Neural progenitor cell (in vitro differentiated cells): ENCODE results near the gene RFX8. TPM values are rescaled to one million over a fixed set of nuclear protein-coding genes. Genes with fewer than 3 reads are reported as not detected.

Source experiments
- DNase-seq: peaks from one replicate; pipeline ENCODE4 v3.0.0-alpha.2; 2016; ENCODE audit warnings: low spot score
- H2AFZ ChIP-seq: fragments of 200-600 bp; sonication (generic); replicated peaks from 2 replicates; pipeline ENCODE4 v1.6.1; 2016; ENCODE audit warnings: antibody characterized with exemption
- H3F3A ChIP-seq: fragments of 200-600 bp; sonication (generic); 2 replicates; pipeline ENCODE4 v1.6.1; 2016; ENCODE audit warnings: antibody characterized with exemption, low read depth
- H3K27ac ChIP-seq: fragments of 200-600 bp; sonication (generic); 2 replicates; pipeline ENCODE4 v1.5.1; 2016; ENCODE audit warnings: mild to moderate bottlenecking
- H3K27me3 ChIP-seq: fragments of 200-600 bp; sonication (generic); 2 replicates; pipeline ENCODE4 v1.6.1; 2016; ENCODE audit warnings: mild to moderate bottlenecking, moderate library complexity
- H3K36me3 ChIP-seq: fragments of 200-600 bp; sonication (generic); 2 replicates; pipeline ENCODE4 v1.5.1; 2016
- H3K4me1 ChIP-seq: fragments of 200-600 bp; sonication (generic); 2 replicates; pipeline ENCODE4 v1.6.1; 2016; ENCODE audit warnings: mixed run types
- H3K4me2 ChIP-seq: fragments of 200-600 bp; sonication (generic); 2 replicates; pipeline ENCODE4 v1.6.1; 2016
- H3K4me3 ChIP-seq: fragments of 200-600 bp; sonication (generic); 2 replicates; pipeline ENCODE4 v1.5.1; 2016
- H3K79me2 ChIP-seq: fragments of 200-600 bp; sonication (generic); 2 replicates; pipeline ENCODE4 v1.6.1; 2016; ENCODE audit warnings: low read depth
- H3K9ac ChIP-seq: fragments of 200-600 bp; sonication (generic); 2 replicates; pipeline ENCODE4 v1.6.1; 2016
- H3K9me3 ChIP-seq: fragments of 200-600 bp; sonication (generic); 2 replicates; pipeline ENCODE4 v1.5.1; 2016; ENCODE audit warnings: low read depth
- H4K20me1 ChIP-seq: fragments of 200-600 bp; sonication (generic); 2 replicates; pipeline ENCODE4 v1.6.1; 2016; ENCODE audit warnings: low read depth
- H3K27ac Mint-ChIP-seq: 3 replicates; pipeline ENCODE4 v1.8.0; 2021; ENCODE audit warnings: mixed read lengths
- H3K27me3 Mint-ChIP-seq: 2 replicates; pipeline ENCODE4 v1.8.0; 2022; ENCODE audit warnings: low read depth, mild to moderate bottlenecking, inconsistent platforms, moderate library complexity, mixed read lengths; ENCODE audit not compliant: insufficient read depth
- H3K36me3 Mint-ChIP-seq: 3 replicates; pipeline ENCODE4 v1.8.0; 2021; ENCODE audit warnings: mixed read lengths
- H3K4me1 Mint-ChIP-seq: 3 replicates; pipeline ENCODE4 v1.8.0; 2021; ENCODE audit warnings: mixed read lengths
- H3K4me3 Mint-ChIP-seq: 3 replicates; pipeline ENCODE4 v1.8.0; 2021; ENCODE audit warnings: mild to moderate bottlenecking, moderate library complexity, mixed read lengths
- H3K9me3 Mint-ChIP-seq: 3 replicates; pipeline ENCODE4 v1.8.0; 2020; ENCODE audit warnings: mixed read lengths
- CTCF ChIP-seq: fragments of 200-600 bp; sonication (generic); IDR thresholded peaks from 2 replicates; pipeline ENCODE4 v1.5.1; 2017; ENCODE audit warnings: antibody characterized with exemption, mild to moderate bottlenecking
- EZH2 ChIP-seq: fragments of 200-600 bp; sonication (generic); IDR thresholded peaks from 2 replicates; pipeline ENCODE4 v1.6.1; 2017; ENCODE audit warnings: antibody characterized with exemption, mild to moderate bottlenecking, moderate library complexity
- EZH2phosphoT487 ChIP-seq: fragments of 200-600 bp; sonication (generic); IDR thresholded peaks from 2 replicates; pipeline ENCODE4 v1.6.1; 2017; ENCODE audit warnings: antibody characterized with exemption
- total RNA-seq: library from RNA; depleted of rRNA; stranded (reverse); fragments of >200 nt; gene quantifications from 2 replicates; pipeline ENCODE4 v1.2.3, GENCODE V29; 2015; ENCODE audit warnings: low replicate concordance

The RFX8 gene
- total RNA-seq, 1 donor from 2014 or later = 0.37 TPM

GRCh38 chr2:101362777-101363176 is 112.1 kb downstream of the RFX8 start:
- Mint-ChIP-seq H3K36me3 (no peaks in the 10 kb centered on the region), H3K4me3 (no peak overlapping the region), H3K27ac (no peak overlapping the region), H3K4me1 (peaks cover 4% of the 10 kb centered on the region), H3K27me3 (peaks cover 7% of the 10 kb centered on the region), H3K9me3 (peaks cover 2% of the 10 kb centered on the region)
- Histone ChIP-seq H3K36me3 (no peaks in the 10 kb centered on the region), H3K27me3 (no peaks in the 10 kb centered on the region), H3K9me3 (no peaks in the 10 kb centered on the region), H4K20me1 (no peaks in the 10 kb centered on the region), H2AFZ (no peak overlapping the region), H3K79me2 (no peaks in the 10 kb centered on the region), H3F3A (no peaks in the 10 kb centered on the region), H3K9ac (no peak overlapping the region), H3K27ac (no peak overlapping the region), H3K4me3 (no peak overlapping the region), H3K4me1 (peaks cover 10% of the 10 kb centered on the region), H3K4me2 (no peak overlapping the region)
- TF ChIP-seq EZH2 (no peak), EZH2phosphoT487 (no peak), CTCF (no peak)
- no peak for DNase-seq

DNA sequence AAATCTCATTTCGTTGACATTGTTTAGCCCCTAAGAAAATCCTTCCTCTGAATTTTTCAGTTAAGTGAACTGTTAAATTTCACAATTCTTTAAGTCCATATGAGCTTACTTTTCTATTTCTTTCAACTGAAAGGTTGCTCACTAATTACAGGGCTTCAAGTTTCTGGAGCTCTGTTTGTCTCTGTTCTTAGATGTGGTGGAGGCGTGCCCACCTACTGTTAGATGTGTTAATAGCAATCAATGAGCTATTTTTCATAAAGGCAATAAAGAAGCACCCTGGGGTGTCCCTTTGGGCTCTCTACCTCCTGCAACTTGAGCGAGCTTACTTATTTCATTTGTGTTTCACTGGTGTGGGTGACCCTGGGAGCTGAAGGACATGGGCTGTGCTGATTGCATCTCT is 112.6 kb downstream of the RFX8 start:
- Mint-ChIP-seq H3K9me3 (peaks cover 2% of the 10 kb centered on the region), H3K36me3 (no peaks in the 10 kb centered on the region), H3K4me3 (no peak overlapping the region), H3K27me3 (peaks cover 7% of the 10 kb centered on the region), H3K4me1 (peaks cover 4% of the 10 kb centered on the region), H3K27ac (no peak overlapping the region)
- Histone ChIP-seq H3K9ac (no peak overlapping the region), H3K27me3 (no peaks in the 10 kb centered on the region), H3K4me2 (peak overlapping the region; percentile 42), H3K4me1 (peaks cover 10% of the 10 kb centered on the region), H3K4me3 (no peak overlapping the region), H3K36me3 (no peaks in the 10 kb centered on the region), H2AFZ (no peak overlapping the region), H3K9me3 (no peaks in the 10 kb centered on the region), H3K27ac (no peak overlapping the region), H4K20me1 (no peaks in the 10 kb centered on the region), H3K79me2 (no peaks in the 10 kb centered on the region), H3F3A (no peaks in the 10 kb centered on the region)
- TF ChIP-seq EZH2 = no peak
- no peak for TF ChIP-seq CTCF
- TF ChIP-seq EZH2phosphoT487 = no peak
- no peak for DNase-seq

DNA sequence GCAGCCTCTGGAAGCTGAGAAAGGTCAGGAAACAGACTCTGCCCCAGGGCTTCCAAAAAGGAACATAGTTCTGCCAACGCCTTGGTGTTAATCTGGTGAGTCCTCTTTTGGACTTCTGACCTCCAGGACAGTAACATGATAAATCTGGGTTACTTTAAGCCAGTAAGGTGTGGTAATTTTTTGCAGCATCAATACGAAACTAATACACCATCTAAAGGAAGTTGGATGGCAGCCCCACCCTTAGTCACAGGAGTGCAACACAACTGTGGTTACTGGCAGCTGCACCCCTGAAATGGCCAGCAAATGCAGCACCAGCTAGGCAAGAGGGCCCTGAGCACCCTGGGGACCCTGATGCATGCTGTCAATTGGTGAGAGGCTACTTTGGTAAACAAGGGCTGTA is 113.4 kb downstream of the RFX8 start:
- Mint-ChIP-seq H3K4me1 (peaks cover 4% of the 10 kb centered on the region), H3K27me3 (peaks cover 7% of the 10 kb centered on the region), H3K27ac (no peak overlapping the region), H3K36me3 (no peaks in the 10 kb centered on the region), H3K4me3 (no peak overlapping the region), H3K9me3 (peaks cover 2% of the 10 kb centered on the region)
- no peak overlapping the region for H2AFZ ChIP-seq
- DNase-seq = no peak
- H3K27me3 ChIP-seq = no peaks in the 10 kb centered on the region
- no peak overlapping the region for H3K4me2 ChIP-seq
- H3K27ac ChIP-seq = no peak overlapping the region
- H3K4me1 ChIP-seq = peaks cover 10% of the 10 kb centered on the region
- no peaks in the 10 kb centered on the region for H3K79me2 ChIP-seq
- no peaks in the 10 kb centered on the region for H3K36me3 ChIP-seq
- H3K9me3 ChIP-seq = no peaks in the 10 kb centered on the region
- H3F3A ChIP-seq = no peaks in the 10 kb centered on the region
- TF ChIP-seq CTCF (no peak), EZH2phosphoT487 (no peak), EZH2 (no peak)
- H3K9ac ChIP-seq = no peak overlapping the region
- H3K4me3 ChIP-seq = no peak overlapping the region
- no peaks in the 10 kb centered on the region for H4K20me1 ChIP-seq
